ENCODE results near the gene DEFB119.
"Not testable (repeated sequence)": the region's sequence is repeated elsewhere in the genome, so short reads cannot be mapped to it uniquely, and the experiment has no call there.

Gene DEFB119, protein sequence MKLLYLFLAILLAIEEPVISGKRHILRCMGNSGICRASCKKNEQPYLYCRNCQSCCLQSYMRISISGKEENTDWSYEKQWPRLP

GRCh38 chr20:31390490-31390889 lies at the start of gene DEFB119:
DEFB119 (minus strand) TSS chr20:31390590; CDS start chr20:31390483, 107 bp downstream.
- no peak for TF ChIP-seq CTCF (IDR thresholded peaks at IDR 0.05; ENCODE audit: low read depth, low read length)
- TF ChIP-seq, protein P1, sequence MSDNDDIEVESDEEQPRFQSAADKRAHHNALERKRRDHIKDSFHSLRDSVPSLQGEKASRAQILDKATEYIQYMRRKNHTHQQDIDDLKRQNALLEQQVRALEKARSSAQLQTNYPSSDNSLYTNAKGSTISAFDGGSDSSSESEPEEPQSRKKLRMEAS (IDR thresholded peaks at IDR 0.05; ENCODE audit: low read depth, low read length) = no peak
- no peak for TF ChIP-seq POLR2A (IDR thresholded peaks at IDR 0.05; ENCODE audit: extremely low read depth, insufficient read length)
- no peak for TF ChIP-seq MYC (IDR thresholded peaks at IDR 0.05; ENCODE audit: low read depth, low read length)
- DNase-seq (ENCODE audit: low read depth) = no peak
- H3K4me3 ChIP-seq (ENCODE audit: low read depth, low read length) = no peak within 1 kb of the TSS

- H3K4me3 ChIP-seq (ENCODE audit: low read depth, low read length) = no peak overlapping the region
- TF ChIP-seq, protein P1 (IDR thresholded peaks at IDR 0.05; ENCODE audit: low read depth, low read length) = no peak
- TF ChIP-seq CTCF (IDR thresholded peaks at IDR 0.05; ENCODE audit: low read depth, low read length) = no peak
- TF ChIP-seq MYC (IDR thresholded peaks at IDR 0.05; ENCODE audit: low read depth, low read length) = no peak
- no peak for TF ChIP-seq POLR2A (IDR thresholded peaks at IDR 0.05; ENCODE audit: extremely low read depth, insufficient read length)
- DNase-seq (ENCODE audit: low read depth) = no peak
These were observed 40.3 kb upstream of the DEFB119 start for GRCh38 chr20:31430568-31431115.

DNA sequence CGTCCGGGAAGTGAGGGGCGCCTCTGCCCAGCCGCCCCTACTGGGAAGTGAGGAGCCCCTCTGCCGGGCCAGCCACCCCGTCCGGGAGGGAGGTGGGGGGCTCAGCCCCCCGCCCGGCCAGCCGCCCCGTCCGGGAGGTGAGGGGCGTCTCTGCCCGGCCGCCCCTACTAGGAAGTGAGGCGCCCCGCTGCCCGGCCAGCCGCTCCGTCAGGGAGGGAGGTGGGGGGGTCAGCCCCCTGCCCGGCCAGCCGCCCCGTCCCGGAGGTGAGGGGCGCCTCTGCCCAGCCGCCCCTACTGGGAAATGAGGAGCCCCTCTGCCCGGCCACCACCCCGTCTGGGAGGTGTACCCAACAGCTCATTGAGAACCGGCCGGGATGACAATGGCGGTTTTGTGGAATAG lies 37.2 kb upstream of the DEFB119 start:
- not testable (repeated sequence) for DNase-seq (ENCODE audit: low read depth); H3K4me3 ChIP-seq (ENCODE audit: low read depth, low read length)

DNA sequence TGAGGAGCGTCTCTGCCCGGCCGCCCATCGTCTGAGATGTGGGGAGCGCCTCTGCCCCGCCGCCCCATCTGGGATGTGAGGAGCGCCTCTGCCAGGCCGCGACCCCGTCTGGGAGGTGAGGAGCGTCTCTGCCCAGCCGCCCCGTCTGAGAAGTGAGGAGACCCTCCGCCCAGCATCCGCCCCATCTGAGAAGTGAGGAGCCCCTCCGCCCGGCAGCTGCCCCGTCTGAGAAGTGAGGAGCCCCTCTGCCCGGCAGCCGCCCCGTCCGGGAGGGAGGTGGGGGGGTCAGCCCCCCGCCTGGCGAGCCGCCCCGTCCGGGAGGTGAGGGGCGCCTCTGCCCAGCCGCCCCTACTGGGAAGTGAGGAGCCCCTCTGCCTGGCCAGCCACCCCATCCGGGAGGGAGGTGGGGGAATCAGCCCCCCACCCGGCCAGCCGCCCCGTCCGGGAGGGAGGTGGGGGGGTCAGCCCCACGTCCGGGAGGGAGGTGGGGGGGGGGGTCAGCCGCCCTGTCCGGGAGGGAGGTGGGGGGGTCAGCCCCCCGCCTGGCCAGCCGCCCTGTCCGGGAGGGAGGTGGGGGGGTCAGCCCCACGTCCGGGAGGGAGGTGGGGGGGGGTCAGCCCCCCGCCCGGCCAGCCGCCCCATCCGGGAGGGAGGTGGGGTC lies 36.6 kb upstream of the DEFB119 start:
- not testable (repeated sequence) for H3K4me3 ChIP-seq (ENCODE audit: low read depth, low read length); DNase-seq (ENCODE audit: low read depth)

DNA sequence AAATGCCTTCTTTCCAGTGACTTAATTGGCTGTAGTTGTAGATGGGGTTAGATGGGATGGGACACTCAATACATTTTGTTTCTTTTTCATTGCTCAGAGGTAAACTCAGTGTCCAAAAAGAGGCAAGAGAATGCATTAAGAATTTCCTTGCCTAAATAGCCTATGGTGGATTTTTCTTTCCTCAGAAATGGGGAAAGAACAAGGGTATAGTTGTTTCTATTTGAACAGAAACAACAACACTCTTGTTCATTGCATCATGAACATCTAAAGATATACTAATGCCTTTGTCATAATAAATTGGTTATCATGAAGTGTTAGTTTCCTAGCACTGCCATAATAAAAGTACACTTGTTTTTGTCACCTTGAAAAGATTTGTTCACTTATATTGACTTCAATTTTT lies 35.4 kb upstream of the DEFB119 start:
- no peak for DNase-seq (ENCODE audit: low read depth)
- TF ChIP-seq, protein P1 (IDR thresholded peaks at IDR 0.05; ENCODE audit: low read depth, low read length) = no peak
- TF ChIP-seq CTCF (IDR thresholded peaks at IDR 0.05; ENCODE audit: low read depth, low read length) = no peak
- TF ChIP-seq POLR2A (IDR thresholded peaks at IDR 0.05; ENCODE audit: extremely low read depth, insufficient read length) = no peak
- no peak for TF ChIP-seq MYC (IDR thresholded peaks at IDR 0.05; ENCODE audit: low read depth, low read length)
- H3K4me3 ChIP-seq (ENCODE audit: low read depth, low read length) = no peak overlapping the region

DNA sequence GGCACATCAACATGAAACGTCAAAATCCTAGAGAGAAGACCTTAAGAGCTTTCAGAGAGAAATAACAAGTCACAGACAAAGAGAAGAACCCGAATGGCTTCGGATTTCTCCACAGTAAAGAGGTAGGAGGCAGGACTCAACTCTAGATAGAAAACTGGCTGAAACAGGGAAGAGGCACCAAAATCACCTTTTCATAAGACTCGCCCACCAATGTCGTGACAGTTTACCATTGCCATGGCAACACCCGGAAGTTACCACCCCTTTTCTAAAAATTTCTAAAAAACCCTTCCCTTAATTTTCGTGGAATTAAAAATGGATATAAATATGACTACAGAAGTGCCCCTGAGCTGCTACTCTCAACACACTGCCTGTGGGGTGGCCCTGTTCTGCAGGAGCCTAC lies 27.9 kb upstream of the DEFB119 start:
- no peak for TF ChIP-seq POLR2A (IDR thresholded peaks at IDR 0.05; ENCODE audit: extremely low read depth, insufficient read length)
- TF ChIP-seq, protein P1 (IDR thresholded peaks at IDR 0.05; ENCODE audit: low read depth, low read length) = no peak
- no peak for TF ChIP-seq CTCF (IDR thresholded peaks at IDR 0.05; ENCODE audit: low read depth, low read length)
- TF ChIP-seq MYC (IDR thresholded peaks at IDR 0.05; ENCODE audit: low read depth, low read length) = no peak
- DNase-seq (ENCODE audit: low read depth) = no peak

DNA sequence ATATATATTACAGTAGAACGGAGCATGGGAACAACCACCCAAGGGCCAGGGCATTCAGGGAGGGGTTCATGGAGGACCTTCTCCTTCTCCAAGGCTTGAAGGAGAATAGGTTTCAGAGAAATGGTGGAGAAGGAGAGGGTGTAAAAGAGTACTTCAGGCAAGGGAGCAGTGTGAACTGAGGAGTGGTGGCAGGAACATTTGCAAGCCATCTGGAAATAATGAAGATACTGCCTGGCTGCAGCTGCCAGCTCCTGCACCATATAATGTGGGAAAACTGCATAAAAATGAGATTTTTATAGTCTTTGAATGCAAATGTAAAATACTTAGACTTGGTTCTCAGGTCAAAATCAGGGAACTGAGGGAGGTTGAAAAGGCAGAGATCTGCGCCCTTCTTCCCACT lies 25.3 kb upstream of the DEFB119 start:
- no peak overlapping the region for H3K4me3 ChIP-seq (ENCODE audit: low read depth, low read length)
- no peak for DNase-seq (ENCODE audit: low read depth)
- TF ChIP-seq, protein P1 (IDR thresholded peaks at IDR 0.05; ENCODE audit: low read depth, low read length) = no peak
- TF ChIP-seq MYC (IDR thresholded peaks at IDR 0.05; ENCODE audit: low read depth, low read length) = no peak
- no peak for TF ChIP-seq CTCF (IDR thresholded peaks at IDR 0.05; ENCODE audit: low read depth, low read length)
- no peak for TF ChIP-seq POLR2A (IDR thresholded peaks at IDR 0.05; ENCODE audit: extremely low read depth, insufficient read length)

More for the DNA sequence above, 27.9 kb upstream of the DEFB119 start:
- H3K4me3 ChIP-seq (ENCODE audit: low read depth, low read length) = no peak overlapping the region
